Upper lobe of right lung (tissue), 1 donor: Measurements from ENCODE around the gene NOS3. TPM values are rescaled to one million over a fixed set of nuclear protein-coding genes. Genes with fewer than 3 reads are reported as not detected.

Experiments
- ATAC-seq: fragments of 200-7000 bp; cut with Tn5 transposase; one replicate; pipeline ENCODE4 v1.9.1; 2020; ENCODE audit warnings: mild to moderate bottlenecking, moderate library complexity
- DNase-seq: peaks from one replicate; pipeline ENCODE4 v3.0.0-alpha.2; 2020
- H3K27ac ChIP-seq: fragments of 200-600 bp; one replicate; pipeline ENCODE4 v1.8.0; 2022
- H3K27me3 ChIP-seq: fragments of 200-600 bp; one replicate; pipeline ENCODE4 v1.8.0; 2022; ENCODE audit warnings: mild to moderate bottlenecking
- H3K36me3 ChIP-seq: fragments of 200-600 bp; one replicate; pipeline ENCODE4 v1.8.0; 2022
- H3K4me1 ChIP-seq: fragments of 200-600 bp; one replicate; pipeline ENCODE4 v1.8.0; 2022
- H3K4me3 ChIP-seq: fragments of 200-600 bp; one replicate; pipeline ENCODE4 v1.8.0; 2022; ENCODE audit warnings: mild to moderate bottlenecking
- H3K9me3 ChIP-seq: fragments of 200-600 bp; one replicate; pipeline ENCODE4 v1.8.0; 2022
- intact Hi-C: fragments of 100-400 bp; cut with DNase I; formaldehyde crosslinking; loops from one replicate; pipeline ENCODE4 v1.11.0; 2022
- total RNA-seq: library from RNA; stranded (reverse); fragmentation: NEBNext Ultra II Directional; extraction: Animal tissue kit (Norgen Biotek cat#: 25700); gene quantifications from one replicate; pipeline ENCODE4 v1.2.1, GENCODE V29; 2021
- TF ChIP-seq, protein P1 (sequence below): fragments of 200-600 bp; IDR thresholded peaks from one replicate; pipeline ENCODE4 v1.8.0; 2022; ENCODE audit warnings: antibody characterized with exemption
- donor health status: DM: no; HTN: yes; CAD: no; lungs with severe emphysema.

Gene NOS3
- total RNA-seq, 1 donor from 2014 or later = 42.9 TPM

DNA sequence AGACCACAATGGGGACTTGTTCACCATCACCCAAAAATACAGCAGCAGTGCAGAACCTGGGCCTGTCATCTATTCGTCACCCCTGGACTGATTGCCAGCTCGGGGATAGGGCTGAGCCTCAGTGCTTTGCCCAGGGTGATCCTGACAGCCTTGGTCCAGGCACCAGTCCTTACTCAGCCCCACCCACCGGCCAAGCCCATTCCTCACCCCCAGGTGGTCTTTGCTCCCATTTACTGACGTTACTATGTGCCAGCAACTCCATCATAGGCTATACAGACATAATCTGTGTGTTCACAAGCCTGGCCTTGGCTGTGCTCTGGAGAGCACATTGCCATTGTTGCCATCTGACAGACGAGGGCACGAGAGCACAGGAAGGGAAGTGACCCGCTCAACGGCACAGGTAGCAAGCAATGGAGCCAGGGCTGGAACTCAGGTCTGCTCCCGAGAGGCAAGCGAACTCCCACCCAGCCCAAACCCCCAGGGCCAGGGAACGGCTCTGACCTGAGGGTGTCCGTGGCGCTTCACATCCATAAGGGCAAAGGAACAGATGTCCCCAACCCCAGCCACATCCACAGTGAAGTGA, 26.6 kb downstream of the NOS3 start:
- peaks cover 17% of the 10 kb centered on the region for H3K4me1 ChIP-seq
- intact Hi-C loops = no loop called here
- ATAC-seq (no peak), DNase-seq (no peak)
- H3K4me3 ChIP-seq = no peak overlapping the region
- no peaks in the 10 kb centered on the region for H3K36me3 ChIP-seq
- H3K9me3 ChIP-seq = no peaks in the 10 kb centered on the region
- TF ChIP-seq, protein P1, sequence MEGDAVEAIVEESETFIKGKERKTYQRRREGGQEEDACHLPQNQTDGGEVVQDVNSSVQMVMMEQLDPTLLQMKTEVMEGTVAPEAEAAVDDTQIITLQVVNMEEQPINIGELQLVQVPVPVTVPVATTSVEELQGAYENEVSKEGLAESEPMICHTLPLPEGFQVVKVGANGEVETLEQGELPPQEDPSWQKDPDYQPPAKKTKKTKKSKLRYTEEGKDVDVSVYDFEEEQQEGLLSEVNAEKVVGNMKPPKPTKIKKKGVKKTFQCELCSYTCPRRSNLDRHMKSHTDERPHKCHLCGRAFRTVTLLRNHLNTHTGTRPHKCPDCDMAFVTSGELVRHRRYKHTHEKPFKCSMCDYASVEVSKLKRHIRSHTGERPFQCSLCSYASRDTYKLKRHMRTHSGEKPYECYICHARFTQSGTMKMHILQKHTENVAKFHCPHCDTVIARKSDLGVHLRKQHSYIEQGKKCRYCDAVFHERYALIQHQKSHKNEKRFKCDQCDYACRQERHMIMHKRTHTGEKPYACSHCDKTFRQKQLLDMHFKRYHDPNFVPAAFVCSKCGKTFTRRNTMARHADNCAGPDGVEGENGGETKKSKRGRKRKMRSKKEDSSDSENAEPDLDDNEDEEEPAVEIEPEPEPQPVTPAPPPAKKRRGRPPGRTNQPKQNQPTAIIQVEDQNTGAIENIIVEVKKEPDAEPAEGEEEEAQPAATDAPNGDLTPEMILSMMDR = no peak
- peaks cover 33% of the 10 kb centered on the region for H3K27me3 ChIP-seq
- no peak overlapping the region for H3K27ac ChIP-seq

DNA sequence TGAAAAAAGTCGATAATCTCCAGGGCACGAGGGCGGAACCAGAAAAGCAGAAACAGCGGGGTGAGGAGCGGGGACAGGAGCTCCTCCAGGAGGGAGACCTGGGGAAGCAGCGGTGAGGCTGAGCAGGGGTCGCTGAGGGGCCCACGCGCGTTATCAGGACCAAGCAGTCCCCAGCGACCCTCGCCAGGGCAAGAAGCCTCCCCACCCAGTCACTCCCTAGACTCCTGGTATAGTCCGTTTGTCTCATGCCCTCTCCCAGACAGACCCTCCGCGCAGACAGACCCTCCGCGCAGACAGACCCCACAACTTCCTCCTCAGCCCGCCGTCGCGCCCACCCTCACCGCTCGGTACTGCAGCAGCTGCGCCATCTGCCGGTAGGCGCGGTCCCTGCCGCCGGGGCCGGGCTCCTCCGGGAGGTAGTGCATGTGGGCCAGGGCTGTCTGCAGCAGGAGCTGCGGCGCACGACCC, 27.2 kb downstream of the NOS3 start:
- intact Hi-C loops = no loop called here
- peaks cover 33% of the 10 kb centered on the region for H3K27me3 ChIP-seq

DNA sequence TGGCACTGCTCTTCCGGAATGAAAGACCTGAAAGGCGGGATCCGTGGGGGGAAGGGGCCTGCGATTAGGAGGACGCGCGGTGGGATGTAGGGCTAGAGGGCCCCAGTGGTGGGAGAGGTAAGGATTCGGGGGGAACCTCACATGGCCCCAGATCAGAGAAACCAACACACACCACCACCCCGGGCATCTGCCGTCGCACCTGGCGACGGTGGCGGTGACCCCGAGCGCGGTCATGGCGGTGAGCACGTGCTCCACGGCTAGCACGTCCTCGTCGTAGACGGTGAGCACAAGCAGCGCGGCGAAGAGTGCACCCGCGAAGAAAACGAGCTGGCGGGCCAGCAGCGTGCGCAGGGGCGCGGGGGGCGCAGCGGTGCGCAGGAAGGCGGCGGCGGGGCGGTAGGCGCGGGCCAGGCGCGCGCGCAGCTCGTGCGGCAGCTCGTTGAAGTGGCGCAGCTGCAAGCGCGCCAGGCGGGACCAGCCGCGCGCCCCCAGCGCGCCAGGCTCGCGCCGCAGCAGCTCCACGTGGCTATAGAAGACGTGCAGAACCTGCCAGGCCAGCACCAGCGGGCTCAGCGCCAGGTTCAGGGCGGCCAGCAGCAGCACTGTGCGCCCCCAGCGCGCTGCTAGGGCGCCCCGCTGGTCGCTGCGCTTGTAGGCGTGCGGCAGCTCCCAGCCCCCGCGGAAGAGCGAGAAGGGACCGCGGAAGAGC, 27.8 kb downstream of the NOS3 start:
- Histone ChIP-seq H3K4me1 (peaks cover 17% of the 10 kb centered on the region), H3K36me3 (no peaks in the 10 kb centered on the region), H3K27ac (no peak overlapping the region), H3K9me3 (no peaks in the 10 kb centered on the region), H3K4me3 (peak overlapping the region; percentile 26), H3K27me3 (peaks cover 30% of the 10 kb centered on the region)
- intact Hi-C loops = no loop called here
- TF ChIP-seq, protein P1 = no peak
- peak; percentile 34 for ATAC-seq
- DNase-seq = no peak

More for the DNA sequence above, 27.2 kb downstream of the NOS3 start:
- ATAC-seq (peak; percentile 78), DNase-seq (peak; percentile 87)
- Histone ChIP-seq H3K4me1 (peaks cover 17% of the 10 kb centered on the region), H3K9me3 (no peaks in the 10 kb centered on the region), H3K27ac (no peak overlapping the region), H3K36me3 (no peaks in the 10 kb centered on the region), H3K4me3 (peak overlapping the region; percentile 21)
- TF ChIP-seq, protein P1 = peak; percentile 91

DNA sequence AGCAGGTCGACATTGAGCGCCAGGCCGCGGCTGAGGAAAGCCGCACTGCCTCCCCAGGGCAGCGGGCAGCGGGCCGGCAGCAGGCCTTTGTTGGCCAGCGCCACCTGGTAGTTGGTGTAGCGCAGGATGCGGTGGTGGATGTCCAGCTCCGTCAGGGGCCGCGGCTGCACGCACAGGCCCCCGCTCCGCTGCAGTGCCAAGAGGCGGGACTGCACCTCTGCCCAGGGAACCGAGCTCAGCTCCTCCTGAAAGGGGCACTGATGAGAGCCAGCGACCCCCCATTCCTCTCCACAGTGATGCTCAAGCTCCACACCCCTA, 28.3 kb downstream of the NOS3 start:
- peaks cover 28% of the 10 kb centered on the region for H3K27me3 ChIP-seq
- H3K4me3 ChIP-seq = peak overlapping the region; percentile 26
- H3K4me1 ChIP-seq = peaks cover 17% of the 10 kb centered on the region
- ATAC-seq (no peak), DNase-seq (no peak)
- no peaks in the 10 kb centered on the region for H3K9me3 ChIP-seq
- intact Hi-C loops = no loop called here
- TF ChIP-seq, protein P1 = no peak
- H3K27ac ChIP-seq = no peak overlapping the region
- H3K36me3 ChIP-seq = no peaks in the 10 kb centered on the region

DNA sequence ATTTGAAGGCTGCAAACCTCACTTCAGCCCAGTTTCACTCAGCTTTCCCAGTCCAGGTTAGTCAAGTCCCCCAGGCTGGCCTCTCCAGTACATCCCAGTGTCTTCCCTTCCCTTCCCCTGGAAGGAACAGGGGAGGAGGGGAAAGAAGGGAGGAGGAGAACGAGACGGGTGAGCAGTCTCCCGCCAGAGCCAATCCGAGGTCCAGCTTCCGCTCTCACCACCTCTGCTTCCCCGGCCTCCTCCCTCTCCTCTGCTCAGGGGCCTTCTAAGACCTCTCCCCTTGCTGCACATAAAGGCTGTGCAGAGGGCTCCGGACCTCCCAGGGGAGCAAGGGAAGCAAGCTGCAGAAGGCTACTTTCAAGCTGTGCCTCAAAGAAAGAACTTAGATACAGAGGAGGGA, 29.4 kb downstream of the NOS3 start:
- peaks cover 28% of the 10 kb centered on the region for H3K27me3 ChIP-seq
- H3K9me3 ChIP-seq = no peaks in the 10 kb centered on the region
- H3K27ac ChIP-seq = no peak overlapping the region
- no peak for ATAC-seq
- intact Hi-C loops = no loop called here
- no peak overlapping the region for H3K4me3 ChIP-seq
- TF ChIP-seq, protein P1 = no peak
- H3K4me1 ChIP-seq = peaks cover 17% of the 10 kb centered on the region
- DNase-seq = no peak
- no peaks in the 10 kb centered on the region for H3K36me3 ChIP-seq
